Tibial nerve (tissue), 4 donors: ENCODE measurements around the gene MLC1. TPM values are rescaled to one million over a fixed set of nuclear protein-coding genes. Genes with fewer than 3 reads are reported as not detected.

Experiments used
- DNase-seq, 2 donors: peaks; one replicate each; pipeline ENCODE4 v3.0.0-alpha.2; 2019; ENCODE audit warnings: low spot score in 2 of 2
- H3K27ac ChIP-seq, 4 donors: fragments of 200-600 bp; sonication (generic) in 3 of 4; one replicate each; pipeline ENCODE4 v1.5.1; 2017 to 2019; ENCODE audit warnings: mild to moderate bottlenecking in 1 of 4
- H3K27me3 ChIP-seq, 2 donors: fragments of 200-600 bp; sonication (generic) in 1 of 2; one replicate each; pipeline versions ENCODE4 v1.5.1 to v1.6.0; 2017 to 2019
- H3K36me3 ChIP-seq, 3 donors: fragments of 200-600 bp; sonication (generic); one replicate each; pipeline ENCODE4 v1.5.1; 2018 to 2019
- H3K4me1 ChIP-seq, 4 donors: fragments of 200-600 bp; sonication (generic) in 3 of 4; one replicate each; pipeline ENCODE4 v1.5.1; 2017 to 2019
- H3K4me3 ChIP-seq, 4 donors: fragments of 200-600 bp; sonication (generic) in 3 of 4; one replicate each; pipeline ENCODE4 v1.5.1; 2017 to 2019; ENCODE audit warnings: mild to moderate bottlenecking in 1 of 4, moderate library complexity in 1 of 4
- H3K9me3 ChIP-seq, 4 donors: fragments of 200-600 bp; sonication (generic) in 3 of 4; one replicate each; pipeline ENCODE4 v1.5.1; 2017 to 2019
- CTCF ChIP-seq, 5 experiments: fragments of 200-600 bp in 3 of 5; fragments of 450-650 bp in 2 of 5; sonication (generic) in 3 of 5; IDR thresholded peaks; one replicate each; pipeline ENCODE4 v1.5.1; 2016 to 2019; ENCODE audit warnings: antibody characterized with exemption in 5 of 5, mild to moderate bottlenecking in 3 of 5, moderate library complexity in 2 of 5
- EP300 ChIP-seq, 2 donors: sonication (generic); formaldehyde crosslinking; IDR thresholded peaks; one replicate each; pipeline ENCODE4 v1.6.1; 2017; ENCODE audit warnings: antibody characterized with exemption in 2 of 2, mild to moderate bottlenecking in 1 of 2
- POLR2A ChIP-seq, 2 donors: fragments of 450-650 bp; IDR thresholded peaks; one replicate each; pipeline ENCODE4 v1.6.1; 2017; ENCODE audit warnings: antibody characterized with exemption in 2 of 2, mild to moderate bottlenecking in 2 of 2, moderate library complexity in 2 of 2
- WGBS, 2 donors: methylation state at CpG; one replicate each; pipeline ENCODE4 v1.1.5; 2018; 5-methylcytosine and 5-hydroxymethylcytosine counted together
- total RNA-seq, 4 donors: library from RNA; depleted of rRNA; stranded (reverse); fragments of >200 nt; gene quantifications; one replicate each; pipeline ENCODE4 v1.1.0, GENCODE V29; 2016

MLC1 gene
- total RNA-seq, 4 donors from 2014 or later = not detected

- Histone ChIP-seq H3K9me3 (peaks cover 0 to 16% (median 2%) of the 10 kb centered on the region in 4 donors), H3K27me3 (peaks cover 0 to 22% of the 10 kb centered on the region in 2 donors), H3K36me3 (no peaks in the 10 kb centered on the region), H3K4me3 (no peak overlapping the region), H3K27ac (no peak overlapping the region), H3K4me1 (peaks cover 0 to 12% (median 5%) of the 10 kb centered on the region in 4 donors)
- no peak for DNase-seq
- no peak for TF ChIP-seq EP300 (IDR thresholded peaks at IDR 0.05)
- no peak for TF ChIP-seq CTCF (IDR thresholded peaks at IDR 0.05)
- TF ChIP-seq POLR2A (IDR thresholded peaks at IDR 0.05) = no peak
- 72% methylated on average over 40 to 43 of the region's 43 CpGs for WGBS, 2 donors
Measured at GRCh38 chr22:50034126-50035081, 50.8 kb downstream of the MLC1 start.

GRCh38 chr22:50032941-50033601 is 52.2 kb downstream of the MLC1 start:
- H3K4me1 ChIP-seq = peaks cover 0 to 12% (median 5%) of the 10 kb centered on the region in 4 donors
- no peak overlapping the region for H3K4me3 ChIP-seq
- WGBS, 2 donors = 82% methylated on average over 15 to 23 of the region's 23 CpGs
- no peaks in the 10 kb centered on the region for H3K36me3 ChIP-seq
- TF ChIP-seq POLR2A (IDR thresholded peaks at IDR 0.05) (no peak), CTCF (IDR thresholded peaks at IDR 0.05) (no peak), EP300 (IDR thresholded peaks at IDR 0.05) (no peak)
- H3K27ac ChIP-seq = no peak overlapping the region
- H3K27me3 ChIP-seq = peaks cover 0 to 28% of the 10 kb centered on the region in 2 donors
- DNase-seq = no peak
- H3K9me3 ChIP-seq = peaks cover 0 to 3% (median 0%) of the 10 kb centered on the region in 4 donors

GRCh38 chr22:50032109-50032871 is 52.9 kb downstream of the MLC1 start:
- no peaks in the 10 kb centered on the region for H3K36me3 ChIP-seq
- H3K9me3 ChIP-seq = no peaks in the 10 kb centered on the region
- H3K27ac ChIP-seq = no peak overlapping the region
- H3K4me1 ChIP-seq = peaks cover 0 to 12% (median 5%) of the 10 kb centered on the region in 4 donors
- WGBS, 2 donors = 73 to 79% methylated on average over 6 to 24 of the region's 24 CpGs
- no peak for DNase-seq
- H3K4me3 ChIP-seq = no peak overlapping the region
- peaks cover 0 to 36% of the 10 kb centered on the region in 2 donors for H3K27me3 ChIP-seq
- no peak for TF ChIP-seq POLR2A (IDR thresholded peaks at IDR 0.05)
- TF ChIP-seq CTCF (IDR thresholded peaks at IDR 0.05) = no peak
- TF ChIP-seq EP300 (IDR thresholded peaks at IDR 0.05) = no peak

GRCh38 chr22:50031189-50032091 is 53.8 kb downstream of the MLC1 start:
- no peaks in the 10 kb centered on the region for H3K9me3 ChIP-seq
- 87 to 95% methylated on average over 33 to 37 of the region's 49 CpGs for WGBS, 2 donors
- H3K36me3 ChIP-seq = no peaks in the 10 kb centered on the region
- peaks cover 0 to 36% of the 10 kb centered on the region in 2 donors for H3K27me3 ChIP-seq
- no peak overlapping the region for H3K27ac ChIP-seq
- H3K4me1 ChIP-seq = peaks cover 0 to 12% (median 5%) of the 10 kb centered on the region in 4 donors
- H3K4me3 ChIP-seq = no peak overlapping the region
- no peak for DNase-seq
- TF ChIP-seq EP300 (IDR thresholded peaks at IDR 0.05) (no peak), CTCF (IDR thresholded peaks at IDR 0.05) (no peak), POLR2A (IDR thresholded peaks at IDR 0.05) (no peak)
